Measurements from ENCODE around the gene PFKP. TPM values are rescaled to one million over a fixed set of nuclear protein-coding genes. Genes with fewer than 3 reads are reported as not detected.
A peak's percentile ranks its signal among the peaks of the same experiment; 100 is the strongest.
"Not testable (repeated sequence)": the region's sequence is repeated elsewhere in the genome, so short reads cannot be mapped to it uniquely, and the experiment has no call there.

PFKP gene
- total RNA-seq, 2 donors from 2014 or later: 76.9 to 106 TPM

DNA sequence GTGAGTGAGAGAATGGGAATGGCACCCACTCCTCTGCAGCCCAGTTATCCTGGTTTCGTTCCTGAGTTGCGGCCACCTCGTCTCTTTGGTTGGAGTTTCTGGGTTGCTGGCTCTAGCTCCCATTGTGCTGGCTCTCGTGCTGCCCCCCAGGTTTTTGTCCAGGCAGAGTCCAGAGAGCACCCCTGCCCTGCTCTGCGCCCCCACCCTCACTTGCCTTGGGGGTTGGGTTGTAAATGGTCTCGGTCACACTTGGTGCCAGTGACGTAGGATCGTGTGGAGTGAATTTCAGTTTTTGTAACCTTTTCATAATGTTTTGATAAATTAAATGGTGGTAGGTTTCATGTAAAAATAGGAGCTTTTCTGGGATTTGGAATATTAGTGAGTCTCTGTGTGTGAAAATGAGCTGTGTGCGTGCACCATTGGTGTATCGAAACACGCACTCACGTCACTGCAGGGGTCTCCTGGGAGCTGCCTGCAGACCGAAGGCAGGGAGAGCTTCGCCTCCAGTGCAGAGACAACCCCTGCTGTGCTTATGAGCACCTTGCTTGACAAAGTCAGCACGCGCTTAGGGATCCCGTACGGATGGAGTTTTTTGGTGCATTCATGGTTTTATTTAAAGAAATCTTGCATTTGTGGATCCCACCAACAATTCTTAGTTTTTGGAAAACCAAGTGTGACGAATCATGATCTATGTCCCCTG is 32.9 kb downstream of the PFKP start:
- ATAC-seq (no peak), DNase-seq (no peak)
- H3K9me3 ChIP-seq (ENCODE audit: control insufficient read depth, low read length, poor library complexity, severe bottlenecking): no peaks in the 10 kb centered on the region
- peak overlapping the region; percentile 5 for H3K4me3 Mint-ChIP-seq
- no peaks in the 10 kb centered on the region for H3K27me3 Mint-ChIP-seq
- H3K36me3 Mint-ChIP-seq (ENCODE audit: low read depth): peaks cover 10% of the 10 kb centered on the region
- no peak overlapping the region for H3K27ac Mint-ChIP-seq
- H3K4me1 Mint-ChIP-seq: peaks cover 17% of the 10 kb centered on the region

DNA sequence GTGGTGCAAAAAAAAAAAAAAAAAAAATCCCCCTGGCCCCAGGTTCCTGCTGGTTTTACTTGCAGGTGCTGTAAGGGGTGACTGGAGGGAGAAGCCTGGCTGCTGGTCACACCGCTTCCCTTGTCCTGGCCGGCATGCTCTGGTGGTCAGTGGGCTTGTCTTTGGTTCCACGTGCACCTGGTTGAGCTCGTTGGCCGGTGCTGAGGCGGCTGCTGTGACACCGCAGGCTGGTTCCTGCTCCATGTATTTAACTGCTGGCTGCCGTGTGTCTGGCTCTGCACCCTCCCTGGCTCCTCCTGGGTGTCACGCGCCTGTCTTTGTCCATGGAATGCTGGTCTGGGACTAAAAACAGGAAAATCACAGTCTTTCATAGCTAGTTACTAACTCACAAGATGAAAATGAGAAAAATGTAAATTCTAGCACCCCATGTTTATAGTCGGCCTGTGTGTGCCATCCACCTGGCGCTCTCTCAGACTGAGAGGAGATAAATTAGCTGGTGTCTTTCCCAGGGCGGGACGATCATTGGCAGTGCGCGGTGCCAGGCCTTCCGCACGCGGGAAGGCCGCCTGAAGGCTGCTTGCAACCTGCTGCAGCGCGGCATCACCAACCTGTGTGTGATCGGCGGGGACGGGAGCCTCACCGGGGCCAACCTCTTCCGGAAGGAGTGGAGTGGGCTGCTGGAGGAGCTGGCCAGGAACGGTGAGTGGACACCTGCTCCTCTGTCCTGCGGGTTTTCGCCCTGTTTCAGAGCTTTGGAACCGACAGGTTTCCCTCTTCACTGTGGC is 33.7 kb downstream of the PFKP start:
- Mint-ChIP-seq H3K27ac (no peak overlapping the region), H3K4me3 (no peak overlapping the region), H3K36me3 (ENCODE audit: low read depth) (peaks cover 10% of the 10 kb centered on the region), H3K27me3 (no peaks in the 10 kb centered on the region), H3K4me1 (peaks cover 9% of the 10 kb centered on the region)
- DNase-seq (no peak), ATAC-seq (no peak)
- no peaks in the 10 kb centered on the region for H3K9me3 ChIP-seq (ENCODE audit: control insufficient read depth, low read length, poor library complexity, severe bottlenecking)

DNA sequence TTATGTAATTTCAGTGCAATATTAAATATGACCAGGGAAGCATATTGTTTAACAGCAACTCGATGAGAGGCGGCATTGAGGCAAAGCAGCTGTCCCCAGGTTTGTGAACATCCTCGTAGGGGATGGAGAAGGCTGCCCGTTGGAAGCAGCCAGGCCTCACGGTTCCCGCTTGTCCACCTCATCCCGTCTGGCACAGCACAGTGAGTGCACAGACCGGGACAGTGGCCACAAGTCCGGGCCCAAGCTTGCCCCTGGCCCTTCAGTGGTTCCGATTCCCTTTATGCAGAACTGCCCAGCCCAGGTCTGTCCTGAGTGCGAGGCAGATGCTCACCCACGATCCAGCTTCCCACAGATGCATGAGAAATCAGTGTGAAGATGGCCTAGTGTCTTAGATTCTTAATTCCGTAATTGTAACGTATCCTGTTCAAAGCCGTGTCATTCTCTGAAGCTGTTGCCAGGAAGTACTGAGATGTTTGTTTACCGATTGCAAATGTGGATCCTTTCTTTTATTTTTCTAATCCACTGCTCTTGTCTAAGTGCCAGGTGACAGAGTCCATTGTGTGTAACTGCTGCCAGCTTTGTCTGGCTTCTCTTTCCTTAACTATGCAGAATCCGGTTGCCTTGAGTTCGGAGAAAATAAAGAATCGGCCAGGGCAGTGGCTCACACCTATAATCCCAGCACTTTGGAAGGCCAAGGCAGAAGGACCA is 35.5 kb downstream of the PFKP start:
- Mint-ChIP-seq H3K36me3 (ENCODE audit: low read depth) (peaks cover 10% of the 10 kb centered on the region), H3K27me3 (no peaks in the 10 kb centered on the region), H3K4me3 (no peak overlapping the region), H3K4me1 (peaks cover 6% of the 10 kb centered on the region), H3K27ac (no peak overlapping the region)
- no peaks in the 10 kb centered on the region for H3K9me3 ChIP-seq (ENCODE audit: control insufficient read depth, low read length, poor library complexity, severe bottlenecking)
- DNase-seq (no peak), ATAC-seq (no peak)

DNA sequence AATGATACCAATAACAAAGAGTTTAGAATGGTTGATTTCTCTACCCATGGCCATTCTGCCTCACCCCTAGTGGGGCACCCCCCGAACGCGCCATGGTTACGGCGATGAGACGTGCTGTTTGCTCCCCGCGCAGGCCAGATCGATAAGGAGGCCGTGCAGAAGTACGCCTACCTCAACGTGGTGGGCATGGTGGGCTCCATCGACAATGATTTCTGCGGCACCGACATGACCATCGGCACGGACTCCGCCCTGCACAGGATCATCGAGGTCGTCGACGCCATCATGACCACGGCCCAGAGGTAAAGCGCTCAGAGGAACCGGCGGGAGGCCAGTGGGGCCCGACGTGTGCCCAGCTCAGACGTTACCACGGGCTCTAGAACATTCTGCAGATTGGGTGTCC is 36.3 kb downstream of the PFKP start:
- ATAC-seq (no peak), DNase-seq (no peak)
- Mint-ChIP-seq H3K4me3 (no peak overlapping the region), H3K27me3 (no peaks in the 10 kb centered on the region), H3K27ac (no peak overlapping the region), H3K36me3 (ENCODE audit: low read depth) (peaks cover 10% of the 10 kb centered on the region), H3K4me1 (peaks cover 6% of the 10 kb centered on the region)
- H3K9me3 ChIP-seq (ENCODE audit: control insufficient read depth, low read length, poor library complexity, severe bottlenecking): no peaks in the 10 kb centered on the region

DNA sequence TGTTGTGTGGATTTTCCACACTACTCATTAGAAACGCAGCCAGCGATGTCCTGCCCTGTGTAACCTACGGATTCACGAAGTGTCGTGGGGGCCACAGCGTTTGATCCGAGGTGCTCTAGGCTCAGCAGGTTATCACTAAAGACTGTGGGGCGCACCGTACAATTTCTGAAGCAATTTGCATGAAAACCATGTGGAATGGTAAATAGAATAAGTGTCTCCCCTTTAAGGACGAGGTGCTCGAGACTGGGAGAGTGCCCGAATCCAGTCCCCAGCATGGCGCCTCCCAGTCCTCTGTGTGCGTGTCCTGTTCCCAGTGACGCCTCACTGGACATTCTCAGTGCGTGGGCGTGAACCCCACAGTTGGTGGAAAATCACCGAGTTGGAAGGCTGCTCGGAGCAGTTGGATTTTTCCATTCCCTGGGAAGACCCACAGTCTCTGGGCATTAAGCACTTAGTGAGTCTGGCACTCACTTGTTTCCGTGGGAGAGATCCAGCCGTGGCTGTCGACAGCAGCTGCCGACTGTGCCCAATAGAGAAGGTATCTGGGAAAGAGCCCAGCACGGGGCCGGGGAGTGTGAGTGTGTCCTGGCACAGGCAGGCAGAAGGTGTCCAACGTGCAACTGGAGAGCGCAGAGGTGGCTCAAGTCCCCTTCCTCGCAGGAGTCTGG is 37.0 kb downstream of the PFKP start:
- DNase-seq: no peak
- Mint-ChIP-seq H3K27ac (no peak overlapping the region), H3K4me1 (peaks cover 6% of the 10 kb centered on the region), H3K27me3 (no peaks in the 10 kb centered on the region), H3K36me3 (ENCODE audit: low read depth) (peaks cover 9% of the 10 kb centered on the region), H3K4me3 (no peak overlapping the region)
- no peak for ATAC-seq
- H3K9me3 ChIP-seq (ENCODE audit: control insufficient read depth, low read length, poor library complexity, severe bottlenecking): no peaks in the 10 kb centered on the region

DNA sequence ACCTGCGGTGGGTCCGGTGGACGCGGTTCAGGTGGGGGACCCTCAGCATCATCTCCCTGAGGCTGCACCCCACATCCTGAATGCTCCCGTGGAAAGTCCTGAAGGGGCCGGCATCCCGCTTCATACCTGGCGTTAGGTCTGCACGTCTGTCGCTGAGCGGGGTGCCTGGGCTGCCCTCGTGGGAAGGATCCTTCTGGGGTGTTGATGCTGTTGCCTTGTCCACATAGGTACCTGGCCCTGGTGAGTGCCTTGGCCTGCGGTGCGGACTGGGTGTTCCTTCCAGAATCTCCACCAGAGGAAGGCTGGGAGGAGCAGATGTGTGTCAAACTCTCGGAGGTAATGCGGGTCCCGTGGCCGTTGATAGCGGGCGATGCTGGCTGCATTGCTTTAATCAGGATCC is 37.8 kb downstream of the PFKP start:
- DNase-seq: no peak
- H3K27ac Mint-ChIP-seq: no peak overlapping the region
- no peak for ATAC-seq
- H3K4me3 Mint-ChIP-seq: no peak overlapping the region
- H3K27me3 Mint-ChIP-seq: no peaks in the 10 kb centered on the region
- H3K9me3 ChIP-seq (ENCODE audit: control insufficient read depth, low read length, poor library complexity, severe bottlenecking): no peaks in the 10 kb centered on the region
- no peaks in the 10 kb centered on the region for H3K4me1 Mint-ChIP-seq
- peaks cover 4% of the 10 kb centered on the region for H3K36me3 Mint-ChIP-seq (ENCODE audit: low read depth)

GRCh38 chr10:3105905-3106304 is 38.6 kb downstream of the PFKP start:
- no peak for ATAC-seq
- H3K36me3 Mint-ChIP-seq (ENCODE audit: low read depth): peaks cover 9% of the 10 kb centered on the region
- H3K4me3 Mint-ChIP-seq: no peak overlapping the region
- H3K4me1 Mint-ChIP-seq: peaks cover 6% of the 10 kb centered on the region
- H3K9me3 ChIP-seq (ENCODE audit: control insufficient read depth, low read length, poor library complexity, severe bottlenecking): no peaks in the 10 kb centered on the region
- no peaks in the 10 kb centered on the region for H3K27me3 Mint-ChIP-seq
- no peak for DNase-seq
- no peak overlapping the region for H3K27ac Mint-ChIP-seq

- not testable (repeated sequence) for ATAC-seq, H3K4me1 Mint-ChIP-seq
Observed at GRCh38 chr10:3106328-3106727, 39.0 kb downstream of the PFKP start.

DNA sequence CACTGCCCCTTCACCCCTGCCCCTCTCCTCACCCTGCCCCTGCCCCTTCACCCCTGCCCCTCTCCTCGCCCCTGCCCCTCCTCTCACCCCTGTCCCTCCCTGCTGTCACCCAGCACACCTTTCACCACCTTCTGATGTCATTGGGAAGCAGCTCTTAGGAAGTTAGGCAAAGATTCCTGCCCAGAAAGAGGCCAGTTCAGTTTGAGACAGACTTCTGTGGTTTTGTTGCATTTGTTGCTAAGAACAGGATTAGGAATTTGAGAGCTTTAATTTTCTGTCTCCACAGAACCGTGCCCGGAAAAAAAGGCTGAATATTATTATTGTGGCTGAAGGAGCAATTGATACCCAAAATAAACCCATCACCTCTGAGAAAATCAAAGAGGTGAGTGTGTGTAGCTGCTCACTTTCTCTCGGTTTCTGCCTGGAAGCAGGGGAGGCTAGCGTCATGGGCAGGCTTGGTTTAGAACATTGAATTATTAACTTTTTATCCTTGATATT is 39.6 kb downstream of the PFKP start:
- no peaks in the 10 kb centered on the region for H3K9me3 ChIP-seq (ENCODE audit: control insufficient read depth, low read length, poor library complexity, severe bottlenecking)
- ATAC-seq (no peak), DNase-seq (no peak)
- Mint-ChIP-seq H3K36me3 (ENCODE audit: low read depth) (peaks cover 8% of the 10 kb centered on the region), H3K4me1 (peaks cover 9% of the 10 kb centered on the region), H3K27ac (no peak overlapping the region), H3K27me3 (no peaks in the 10 kb centered on the region), H3K4me3 (no peak overlapping the region)

More at GRCh38 chr10:3106328-3106727, 39.0 kb downstream of the PFKP start:
- H3K9me3 ChIP-seq (ENCODE audit: control insufficient read depth, low read length, poor library complexity, severe bottlenecking); H3K4me3 Mint-ChIP-seq; H3K27ac Mint-ChIP-seq; DNase-seq; H3K27me3 Mint-ChIP-seq: not testable (repeated sequence)
- peaks cover 11% of the 10 kb centered on the region for H3K36me3 Mint-ChIP-seq (ENCODE audit: low read depth)

GRCh38 chr10:3107426-3107961 is 40.1 kb downstream of the PFKP start:
- Mint-ChIP-seq H3K4me3 (no peak overlapping the region), H3K36me3 (ENCODE audit: low read depth) (peaks cover 8% of the 10 kb centered on the region), H3K27me3 (no peaks in the 10 kb centered on the region), H3K4me1 (peaks cover 9% of the 10 kb centered on the region), H3K27ac (no peak overlapping the region)
- H3K9me3 ChIP-seq (ENCODE audit: control insufficient read depth, low read length, poor library complexity, severe bottlenecking): no peaks in the 10 kb centered on the region
- DNase-seq (no peak), ATAC-seq (no peak)

DNA sequence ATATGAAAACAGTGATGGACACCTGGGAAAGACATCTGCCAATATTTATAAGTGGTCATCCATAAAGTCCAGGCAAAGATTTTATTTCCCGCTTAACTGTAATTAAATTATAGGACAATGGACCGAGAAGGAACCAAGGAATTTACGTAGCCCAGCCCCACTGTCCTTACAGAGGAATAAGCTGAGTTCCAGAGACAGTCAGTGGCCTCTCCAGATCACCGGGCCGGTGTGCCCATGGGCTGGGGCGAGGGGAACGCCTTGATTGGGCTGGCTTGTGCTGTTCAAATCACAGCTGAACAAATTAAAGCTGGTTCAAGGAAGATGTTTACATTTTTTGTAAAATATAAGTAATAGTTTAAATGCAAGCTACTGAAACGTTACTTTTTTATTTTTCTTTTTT is 40.7 kb downstream of the PFKP start:
- Mint-ChIP-seq H3K4me1 (peaks cover 9% of the 10 kb centered on the region), H3K27me3 (no peaks in the 10 kb centered on the region), H3K36me3 (ENCODE audit: low read depth) (peaks cover 8% of the 10 kb centered on the region)

GRCh38 chr10:3108575-3109105 is 41.3 kb downstream of the PFKP start:
- H3K4me3 Mint-ChIP-seq: no peak overlapping the region
- H3K36me3 Mint-ChIP-seq (ENCODE audit: low read depth): peaks cover 8% of the 10 kb centered on the region
- DNase-seq (no peak), ATAC-seq (no peak)
- no peak overlapping the region for H3K27ac Mint-ChIP-seq
- H3K27me3 Mint-ChIP-seq: no peaks in the 10 kb centered on the region
- peaks cover 9% of the 10 kb centered on the region for H3K4me1 Mint-ChIP-seq
- no peaks in the 10 kb centered on the region for H3K9me3 ChIP-seq (ENCODE audit: control insufficient read depth, low read length, poor library complexity, severe bottlenecking)

More for the DNA sequence above, 40.7 kb downstream of the PFKP start:
- DNase-seq: no peak
- no peaks in the 10 kb centered on the region for H3K9me3 ChIP-seq (ENCODE audit: control insufficient read depth, low read length, poor library complexity, severe bottlenecking)
- Mint-ChIP-seq H3K4me3 (no peak overlapping the region), H3K27ac (no peak overlapping the region)
- no peak for ATAC-seq
